AG04450 (cell line): ENCODE results near the gene KIF26A. TPM values are rescaled to one million over a fixed set of nuclear protein-coding genes. Genes with fewer than 3 reads are reported as not detected.

Experiments used
- CTCF ChIA-PET: fragments of 300-600, 350-600 bp; formaldehyde crosslinking; extraction: SDS; loops from one replicate; lab custom pipeline; 2022; ENCODE audit warnings: antibody characterized with exemption, inconsistent platforms; lab: Charles Lee
- POLR2A ChIA-PET: fragments of 350-600 bp; formaldehyde crosslinking; extraction: SDS; loops from one replicate; lab custom pipeline; 2021; ENCODE audit warnings: antibody characterized with exemption, inconsistent platforms; lab: Yijun Ruan, JAX
- DNase-seq: peaks from one replicate; pipeline ENCODE4 v3.0.0-alpha.2; 2011; ENCODE audit warnings: low read depth, low spot score
- H3K27ac ChIP-seq: one replicate; pipeline ENCODE4 v1.5.1; 2012; ENCODE audit warnings: low read depth, low read length, control low read depth
- H3K27me3 ChIP-seq: one replicate; pipeline ENCODE4 v1.6.0; 2012; ENCODE audit warnings: low read length; ENCODE audit not compliant: control insufficient read depth, insufficient read depth
- H3K4me3 ChIP-seq: 2 replicates; pipeline ENCODE4 v1.5.1; 2011; ENCODE audit warnings: mild to moderate bottlenecking, low read depth, low read length, control low read depth
- H3K9me3 ChIP-seq: 2 replicates; pipeline ENCODE4 v1.5.1; 2012; ENCODE audit warnings: low read length; ENCODE audit not compliant: control insufficient read depth, insufficient read depth
- CTCF ChIP-seq: IDR thresholded peaks from 2 replicates; pipeline ENCODE4 v1.5.1; 2011; ENCODE audit warnings: low read depth, low read length, control low read depth, inconsistent platforms
- polyA plus RNA-seq: library from polyadenylated mRNA; depleted of rRNA; stranded (reverse); fragments of >200 nt; gene quantifications from 2 replicates; pipeline ENCODE4 v1.2.3, GENCODE V29; 2011

Gene KIF26A
- polyA plus RNA-seq, 1 experiment, result not detected

- H3K27me3 ChIP-seq, result peaks cover 28% of the 10 kb centered on the region
- no peak overlapping the region for H3K4me3 ChIP-seq
- POLR2A ChIA-PET, result no interaction called here
- no peak for DNase-seq
- no peak overlapping the region for H3K27ac ChIP-seq
- no peak for TF ChIP-seq CTCF
- CTCF ChIA-PET, result no interaction called here
- H3K9me3 ChIP-seq, result no peaks in the 10 kb centered on the region; the same call in 1 of the 2 replicates
These were observed 1.7 kb upstream of the KIF26A start for GRCh38 chr14:104136472-104137296.

- POLR2A ChIA-PET, result no interaction called here
- H3K4me3 ChIP-seq, result no peak overlapping the region
- TF ChIP-seq CTCF, result peak; percentile 34
- H3K27ac ChIP-seq, result no peak overlapping the region
- peaks cover 28% of the 10 kb centered on the region for H3K27me3 ChIP-seq
- CTCF ChIA-PET, result interaction anchor here (0.6 kb wide), 1 partner anchor 12 kb away, joined by 3 read pairs; no protein-coding TSS in a partner anchor
- H3K9me3 ChIP-seq, result no peaks in the 10 kb centered on the region; the same call in 1 of the 2 replicates
- DNase-seq, result no peak
These were observed 890 bp upstream of the KIF26A start for GRCh38 chr14:104137297-104138097.

GRCh38 chr14:104138718-104139459, 502 bp downstream of the KIF26A start:
- ChIA-PET POLR2A (no interaction called here), CTCF (no interaction called here)
- Histone ChIP-seq H3K27me3 (peaks cover 28% of the 10 kb centered on the region), H3K27ac (no peak overlapping the region), H3K4me3 (no peak overlapping the region), H3K9me3 (no peaks in the 10 kb centered on the region; the same call in 1 of the 2 replicates)
- TF ChIP-seq CTCF, result no peak
- no peak for DNase-seq

- peaks cover 28% of the 10 kb centered on the region for H3K27me3 ChIP-seq
- no peak for DNase-seq
- ChIA-PET POLR2A (no interaction called here), CTCF (no interaction called here)
- H3K27ac ChIP-seq, result no peak overlapping the region
- H3K9me3 ChIP-seq, result no peaks in the 10 kb centered on the region; the same call in 1 of the 2 replicates
- TF ChIP-seq CTCF, result no peak
- no peak overlapping the region for H3K4me3 ChIP-seq
These were observed 1.2 kb downstream of the KIF26A start for GRCh38 chr14:104139460-104140212.
